Renal cortical epithelial cell (primary cell): ENCODE results near the gene CERS4. TPM values are rescaled to one million over a fixed set of nuclear protein-coding genes. Genes with fewer than 3 reads are reported as not detected.
"Not testable (repeated sequence)": the region's sequence is repeated elsewhere in the genome, so short reads cannot be mapped to it uniquely, and the experiment has no call there.

Source experiments
- DNase-seq: peaks from one replicate; pipeline ENCODE4 v3.0.0-alpha.2; 2011; ENCODE audit warnings: low read depth
- total RNA-seq: library from RNA; depleted of rRNA; stranded (reverse); fragments of >200 nt; gene quantifications from 2 replicates; pipeline ENCODE4 v1.2.3, GENCODE V29; 2014

The CERS4 gene
- total RNA-seq, 1 donor from 2014 or later, result 18.2 TPM

GRCh38 chr19:8261881-8262280 is 52.7 kb downstream of the CERS4 start:
- no peak for DNase-seq

GRCh38 chr19:8262431-8262830 is 53.3 kb downstream of the CERS4 start:
- DNase-seq, result no peak

GRCh38 chr19:8264248-8264647 is 55.1 kb downstream of the CERS4 start:
- not testable (repeated sequence) for DNase-seq

GRCh38 chr19:8265872-8266271 is 56.7 kb downstream of the CERS4 start:
- no peak for DNase-seq

- DNase-seq, result no peak
These were observed 60.6 kb downstream of the CERS4 start for GRCh38 chr19:8269724-8270123.

- not testable (repeated sequence) for DNase-seq
These were observed 67.3 kb downstream of the CERS4 start for GRCh38 chr19:8276508-8276907.

GRCh38 chr19:8291337-8291736 is 82.2 kb downstream of the CERS4 start:
- DNase-seq, result not testable (repeated sequence)

GRCh38 chr19:8302357-8302691 is 93.2 kb downstream of the CERS4 start:
- no peak for DNase-seq

- DNase-seq, result no peak
These were observed 93.6 kb downstream of the CERS4 start for GRCh38 chr19:8302734-8303133.

GRCh38 chr19:8304841-8305621 is 95.9 kb downstream of the CERS4 start:
- no peak for DNase-seq

- no peak for DNase-seq
These were observed 96.6 kb downstream of the CERS4 start for GRCh38 chr19:8305798-8306197.

- no peak for DNase-seq
These were observed 97.3 kb downstream of the CERS4 start for GRCh38 chr19:8306235-8307054.

- no peak for DNase-seq
These were observed 98.3 kb downstream of the CERS4 start for GRCh38 chr19:8307400-8307964.

GRCh38 chr19:8307965-8308866 is 99.0 kb downstream of the CERS4 start, which contains the start of gene CD320:
TSS of gene CD320 (minus strand) at chr19:8308358. CDS start at chr19:8308290, 68 bp downstream.
- peak; percentile 65 for DNase-seq

- DNase-seq, result no peak
These were observed 99.7 kb downstream of the CERS4 start for GRCh38 chr19:8308891-8309291.

GRCh38 chr19:8310342-8311055 is 101.3 kb downstream of the CERS4 start:
- DNase-seq, result no peak

- no peak for DNase-seq
These were observed 102.5 kb downstream of the CERS4 start for GRCh38 chr19:8311461-8312260.
